K562 (cell line): Measurements from ENCODE around the gene SNAP23. TPM values are rescaled to one million over a fixed set of nuclear protein-coding genes. Genes with fewer than 3 reads are reported as not detected.
A peak's percentile ranks its signal among the peaks of the same experiment; 100 is the strongest.

Experiments
- ATAC-seq: fragments of 200-7000 bp; cut with Tn5 transposase; 3 replicates; pipeline ENCODE4 v1.9.1; 2020; ENCODE audit warnings: moderate library complexity
- BruUV-seq: library from RNA; stranded (reverse); fragments of 400-500 nt; replicated peaks from 2 replicates; lab custom pipeline; 2021; lab: Mats Ljungman, UMichigan
- CTCF ChIA-PET: fragments of 300-600 bp; formaldehyde crosslinking; extraction: SDS; loops from one replicate; lab custom pipeline; 2021; ENCODE audit warnings: low intra/inter-chr PET ratio; lab: Yijun Ruan, JAX
- POLR2A ChIA-PET: fragments of 300-600, 350-650 bp; sonication (Branson Sonifier 250); formaldehyde crosslinking; extraction: SDS; loops from one replicate; lab custom pipeline; 2021; ENCODE audit warnings: antibody characterized with exemption, inconsistent platforms; lab: Yijun Ruan, JAX
- DNase-seq, 4 experiments: peaks; one replicate each; pipeline versions ENCODE4 v3.0.0 to v3.0.0-alpha.2; 2011 to 2018; ENCODE audit warnings: low spot score in 3 of 4, mixed read lengths in 3 of 4; ENCODE audit errors: extremely low read depth in 1 of 4
- FAIRE-seq: peaks from 2 replicates; lab custom pipeline; 2011; peaks lifted over from hg19 to GRCh38; lab: Jason Lieb, UNC
- H2AFZ ChIP-seq: 2 replicates; pipeline ENCODE4 v1.6.0; 2011; ENCODE audit warnings: low read depth, low read length, control low read depth, inconsistent platforms
- H3K27ac ChIP-seq: fragments of 200-600 bp; 3 replicates; pipeline ENCODE4 v1.8.0; 2011; ENCODE audit warnings: low read depth, mild to moderate bottlenecking, control low read depth, inconsistent platforms, low read length, moderate library complexity, mixed read lengths; ENCODE audit errors: extremely low read depth
- H3K27me3 ChIP-seq, 2 experiments: fragments of 300-600 bp in 1 of 2; 2 replicates in 1 of 2; 3 replicates in 1 of 2; pipeline versions ENCODE4 v1.6.0 to v1.8.0; 2011; ENCODE audit warnings: inconsistent platforms in 2 of 2, low read length in 2 of 2, mild to moderate bottlenecking in 1 of 2, mixed read lengths in 1 of 2, moderate library complexity in 1 of 2; ENCODE audit not compliant: control insufficient read depth in 2 of 2, insufficient read depth in 2 of 2
- H3K36me3 ChIP-seq: fragments of 300-600 bp; 3 replicates; pipeline ENCODE4 v1.8.0; 2011; ENCODE audit warnings: mild to moderate bottlenecking, low read length, inconsistent platforms; ENCODE audit not compliant: control insufficient read depth, insufficient read depth
- H3K4me1 ChIP-seq, 2 experiments: fragments of 200-600 bp in 1 of 2; replicated peaks in 1 of 2; 2 replicates in 1 of 2; 3 replicates in 1 of 2; pipeline versions ENCODE4 v1.5.1 to v1.8.0; 2011; ENCODE audit warnings: inconsistent platforms in 2 of 2, low read length in 2 of 2, mild to moderate bottlenecking in 1 of 2, mixed read lengths in 1 of 2, moderate library complexity in 1 of 2; ENCODE audit not compliant: control insufficient read depth in 2 of 2, insufficient read depth in 2 of 2
- H3K4me2 ChIP-seq: 2 replicates; pipeline ENCODE4 v1.6.1; 2011; ENCODE audit warnings: low read length, control low read depth, inconsistent platforms, mixed read lengths; ENCODE audit not compliant: insufficient read depth
- H3K4me3 ChIP-seq: fragments of 200-600 bp; sonication (generic), shearing (Covaris generic); 2 replicates; pipeline ENCODE4 v1.5.1; 2016; ENCODE audit warnings: control low read depth, inconsistent platforms
- H3K79me2 ChIP-seq: fragments of 200-600 bp; 3 replicates; pipeline ENCODE4 v1.8.0; 2011; ENCODE audit warnings: low read length, inconsistent platforms; ENCODE audit not compliant: control insufficient read depth, insufficient read depth
- H3K9ac ChIP-seq, 2 experiments: 2 replicates each; pipeline versions ENCODE4 v1.6.0 to v1.6.1; 2011; ENCODE audit warnings: low read depth in 2 of 2, low read length in 2 of 2, control low read depth in 1 of 2, inconsistent platforms in 1 of 2, mild to moderate bottlenecking in 1 of 2, mixed read lengths in 1 of 2; ENCODE audit not compliant: insufficient read depth in 1 of 2
- H3K9me1 ChIP-seq: one replicate; pipeline ENCODE4 v1.6.0; 2011; ENCODE audit warnings: inconsistent platforms, mild to moderate bottlenecking, low read length, moderate library complexity; ENCODE audit not compliant: control insufficient read depth, insufficient read depth
- H3K9me3 ChIP-seq: replicated peaks from 2 replicates; pipeline ENCODE4 v1.5.1; 2011; ENCODE audit warnings: low read depth, low read length, inconsistent platforms; ENCODE audit not compliant: control insufficient read depth, insufficient read depth
- H4K20me1 ChIP-seq: replicated peaks from 2 replicates; pipeline ENCODE4 v1.6.1; 2011; ENCODE audit warnings: low read length, inconsistent platforms, mixed read lengths; ENCODE audit not compliant: control insufficient read depth, insufficient read depth
- ARID4B ChIP-seq: sonication (generic); formaldehyde crosslinking; IDR thresholded peaks from 2 replicates; pipeline ENCODE4 v1.8.0; 2022; ENCODE audit warnings: mild to moderate bottlenecking, missing genetic modification reagents
- CCAR2 ChIP-seq: fragments of 200-400 bp; formaldehyde crosslinking; IDR thresholded peaks from 2 replicates; pipeline ENCODE4 v1.6.1; 2017; ENCODE audit warnings: mild to moderate bottlenecking, low read depth, low read length
- CEBPG ChIP-seq, 3 experiments: fragments of 200-800 bp in 1 of 3; sonication (Bioruptor generic) in 1 of 3; sonication (generic) in 1 of 3; formaldehyde crosslinking in 1 of 3; IDR thresholded peaks in 2 of 3; conservative IDR thresholded peaks in 1 of 3; 2 replicates each; pipeline versions ENCODE4 v1.6.1 to v1.8.0; 2016 to 2022; ENCODE audit warnings: missing compliant biosample characterization in 2 of 3, missing genetic modification characterization in 2 of 3, mild to moderate bottlenecking in 1 of 3, missing genetic modification reagents in 1 of 3
- KDM4B ChIP-seq, 2 experiments: fragments of 450-650 bp in 1 of 2; sonication (generic) in 1 of 2; IDR thresholded peaks; 2 replicates each; pipeline ENCODE4 v1.6.1; 2016 to 2017; ENCODE audit warnings: borderline replicate concordance in 2 of 2, antibody characterized with exemption in 1 of 2, low read depth in 1 of 2, mild to moderate bottlenecking in 1 of 2
- MEF2D ChIP-seq: conservative IDR thresholded peaks from 2 replicates; pipeline ENCODE4 v1.6.1; 2016; ENCODE audit warnings: low read depth, missing genetic modification characterization, missing compliant biosample characterization
- NRF1 ChIP-seq, 2 experiments: fragments of 450-650 bp; IDR thresholded peaks in 1 of 2; conservative IDR thresholded peaks in 1 of 2; 2 replicates each; pipeline ENCODE4 v1.6.1; 2014; ENCODE audit warnings: mild to moderate bottlenecking in 2 of 2
- PHTF2 ChIP-seq: fragments of 250-450 bp; sonication (Bioruptor Pico); IDR thresholded peaks from 2 replicates; pipeline ENCODE4 v1.5.0; 2021; ENCODE audit warnings: mild to moderate bottlenecking
- POLR2G ChIP-seq: fragments of 200-400 bp; formaldehyde crosslinking; IDR thresholded peaks from 2 replicates; pipeline ENCODE4 v1.6.1; 2017; ENCODE audit warnings: low read depth, mild to moderate bottlenecking, antibody characterized with exemption, low read length, moderate library complexity
- TBP ChIP-seq: optimal IDR thresholded peaks from 2 replicates; pipeline ENCODE3; 2011; ENCODE audit warnings: low read depth, low read length, improper control_type of control experiment
- U2AF1 ChIP-seq: fragments of 200-400 bp; formaldehyde crosslinking; optimal IDR thresholded peaks from 2 replicates; pipeline ENCODE3; 2017; ENCODE audit warnings: mild to moderate bottlenecking, low read depth, low read length, moderate library complexity
- ZNF324 ChIP-seq: fragments of 250-450 bp; sonication (Bioruptor Pico); IDR thresholded peaks from 2 replicates; pipeline ENCODE4 v1.4.0; 2020; ENCODE audit warnings: mild to moderate bottlenecking
- ZNF431 ChIP-seq: sonication (generic); formaldehyde crosslinking; IDR thresholded peaks from 2 replicates; pipeline ENCODE4 v1.8.0; 2022; ENCODE audit warnings: mild to moderate bottlenecking, missing genetic modification reagents
- WGBS: fragments of 100-300 bp; shearing (Covaris generic); methylation state at CpG from one replicate; pipeline ENCODE4 v1.1.6; 2016; ENCODE audit warnings: low coverage, mixed read lengths; ENCODE audit not compliant: insufficient coverage; ENCODE audit errors: missing lambda C conversion rate; 5-methylcytosine and 5-hydroxymethylcytosine counted together
- in situ Hi-C: fragments of 300-500 bp; cut with MboI; formaldehyde crosslinking; loops from 4 replicates; pipeline ENCODE4 v1.15.0; 2018; ENCODE audit warnings: inconsistent platforms, mixed read lengths
- intact Hi-C: fragments of 100-400 bp; cut with micrococcal nuclease; formaldehyde crosslinking; loops from 2 replicates; pipeline ENCODE4 v1.14.2; 2022
- polyA plus RNA-seq, 8 experiments: library from polyadenylated mRNA; depleted of rRNA in 4 of 8; stranded (reverse) in 5 of 8; unstranded in 3 of 8; fragments of >200 nt; fragmentation: Nextera tagmentation in 2 of 8; fragmentation: Illumina TruSeq in 1 of 8; extraction: Ambion mirVana in 2 of 8; extraction: Trizol in 1 of 8; gene quantifications; 2 replicates each; pipeline versions ENCODE4 v1.2.1 to v1.2.3, GENCODE V29; 2011 to 2014; ENCODE audit warnings: inconsistent platforms in 1 of 8, missing spikeins in 1 of 8
- total RNA-seq, 7 experiments: library from RNA; depleted of rRNA in 6 of 7; stranded (reverse); fragments of >200 nt in 6 of 7; fragmentation: Illumina TruSeq in 2 of 7; extraction: Trizol in 2 of 7; gene quantifications; 2 replicates each; pipeline versions ENCODE4 v1.2.1 to v1.2.3, GENCODE V29; 2011 to 2021; ENCODE audit warnings: low replicate concordance in 1 of 7
- TF ChIP-seq, protein P1 (sequence below): IDR thresholded peaks from 2 replicates; pipeline ENCODE4 v1.6.1; 2011; ENCODE audit warnings: borderline replicate concordance, low read depth, mild to moderate bottlenecking, moderate library complexity, low read length; ENCODE audit not compliant: insufficient read depth, poor library complexity, severe bottlenecking

Gene SNAP23
- total and polyA plus RNA-seq, 9 of the 15 experiments (the other 6 are each of a cell fraction or from before 2014, with no cell fraction given), result 78.9 to 168 (median 117) TPM

DNA sequence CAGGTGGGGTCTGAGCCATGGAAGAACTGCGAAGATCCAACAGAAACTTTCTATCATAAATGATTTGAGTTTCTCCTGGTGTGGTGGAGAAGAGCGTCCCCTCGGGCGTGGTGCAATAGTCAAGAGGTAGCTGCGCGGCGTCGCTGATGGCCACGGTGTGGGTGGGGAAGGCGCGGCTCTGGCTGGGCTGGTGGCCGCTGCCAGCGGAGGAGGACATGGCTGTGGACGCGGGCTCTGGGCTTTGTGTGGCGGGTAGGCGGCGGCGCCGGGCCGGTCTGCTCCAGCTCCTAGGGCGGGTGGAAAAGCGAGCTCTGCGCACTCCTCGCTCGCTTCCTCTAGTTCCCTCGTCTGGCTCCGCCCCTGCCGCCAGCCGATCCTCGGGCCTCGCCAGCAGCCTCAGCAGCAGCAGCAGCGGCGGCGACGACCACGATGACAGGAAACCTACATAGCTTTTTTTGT lies 85.9 kb downstream of the SNAP23 start:
- Histone ChIP-seq H3K79me2 (peaks cover 11% of the 10 kb centered on the region; the same call in 2 of the 3 replicates), H3K4me2 (peak overlapping the region; percentile 48; the same call in 1 of the 2 replicates), H3K4me1 (peaks cover 26 to 29% of the 10 kb centered on the region in 2 experiments), H3K9ac (peak overlapping the region; percentile 3 to 89; a peak in 3 of 4 replicates), H3K27ac (no peak overlapping the region), H3K9me3 (no peaks in the 10 kb centered on the region), H3K36me3 (no peaks in the 10 kb centered on the region), H3K4me3 (peak overlapping the region; percentile 31), H2AFZ (peak overlapping the region; percentile 73), H3K9me1 (no peaks in the 10 kb centered on the region), H3K27me3 (no peaks in the 10 kb centered on the region), H4K20me1 (peaks cover 6% of the 10 kb centered on the region; the same call in 1 of the 2 replicates)
- ChIA-PET CTCF (no interaction called here), POLR2A (interaction anchor here (0.6 to 5.6 kb wide), 6 partner anchors 9 to 1784 kb away, joined by 3 to 35 read pairs (median 3); no protein-coding TSS in a partner anchor)
- intact Hi-C loops (loop anchor here (10.0 kb wide), 1 partner anchor 76 kb away; no protein-coding TSS in a partner anchor), in situ Hi-C loops (no loop called here)
- 34% methylated on average over 37 of the region's 37 CpGs for WGBS
- no peak for FAIRE-seq
- peak; percentile 29 to 83 (median 48) for DNase-seq
- BruUV-seq, result no TSS peak
- ATAC-seq, result peak; percentile 91
- TF ChIP-seq, protein P1, sequence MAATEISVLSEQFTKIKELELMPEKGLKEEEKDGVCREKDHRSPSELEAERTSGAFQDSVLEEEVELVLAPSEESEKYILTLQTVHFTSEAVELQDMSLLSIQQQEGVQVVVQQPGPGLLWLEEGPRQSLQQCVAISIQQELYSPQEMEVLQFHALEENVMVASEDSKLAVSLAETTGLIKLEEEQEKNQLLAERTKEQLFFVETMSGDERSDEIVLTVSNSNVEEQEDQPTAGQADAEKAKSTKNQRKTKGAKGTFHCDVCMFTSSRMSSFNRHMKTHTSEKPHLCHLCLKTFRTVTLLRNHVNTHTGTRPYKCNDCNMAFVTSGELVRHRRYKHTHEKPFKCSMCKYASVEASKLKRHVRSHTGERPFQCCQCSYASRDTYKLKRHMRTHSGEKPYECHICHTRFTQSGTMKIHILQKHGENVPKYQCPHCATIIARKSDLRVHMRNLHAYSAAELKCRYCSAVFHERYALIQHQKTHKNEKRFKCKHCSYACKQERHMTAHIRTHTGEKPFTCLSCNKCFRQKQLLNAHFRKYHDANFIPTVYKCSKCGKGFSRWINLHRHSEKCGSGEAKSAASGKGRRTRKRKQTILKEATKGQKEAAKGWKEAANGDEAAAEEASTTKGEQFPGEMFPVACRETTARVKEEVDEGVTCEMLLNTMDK, result peak; percentile 1
- 0 out of 2 replicates have a peak, but pooled peaks have one; percentile 24 for TF ChIP-seq ARID4B (CRISPR knock-in tag)
- TF ChIP-seq ZNF324, result no peak
- 0 out of 2 replicates have a peak, but pooled peaks have one; percentile 29 for TF ChIP-seq CEBPG (CRISPR knock-in tag; IDR thresholded peaks at IDR 0.05)
- peak in 1 of 2 experiments; percentile 29; a peak in 1 of 4 replicates for TF ChIP-seq CEBPG (tag; conservative IDR thresholded peaks at IDR 0.05 in 1 of 2, IDR thresholded peaks at IDR 0.05 in 1 of 2)
- no peak for TF ChIP-seq MEF2D
- TF ChIP-seq POLR2G, result peak; percentile 74
- TF ChIP-seq ZNF431 (CRISPR knock-in tag), result no peak
- TF ChIP-seq PHTF2 (CRISPR knock-in tag), result no peak
- no peak for TF ChIP-seq KDM4B (IDR thresholded peaks at IDR 0.05; ENCODE audit: borderline replicate concordance in 2 of 2, low read depth in 1 of 2)
- TF ChIP-seq NRF1 (conservative IDR thresholded peaks at IDR 0.05 in 1 of 2, IDR thresholded peaks at IDR 0.05 in 1 of 2), result peak; percentile 79 to 84
- peak; percentile 33 for TF ChIP-seq TBP
- no peak for TF ChIP-seq U2AF1
- TF ChIP-seq CCAR2, result no peak
